Esophagus muscularis mucosa (tissue), 4 donors: ENCODE data around the gene MYH7B. TPM values are rescaled to one million over a fixed set of nuclear protein-coding genes. Genes with fewer than 3 reads are reported as not detected.

Experiments used
- DNase-seq: peaks from one replicate; pipeline ENCODE4 v3.0.0-alpha.2; 2017; ENCODE audit errors: extremely low spot score
- H3K27ac ChIP-seq, 4 donors: fragments of 200-600 bp; sonication (generic); replicated peaks in 1 of 4; 1 replicate in 3 of 4; 2 replicates in 1 of 4; pipeline ENCODE4 v1.5.1; 2016 to 2019; ENCODE audit warnings: mild to moderate bottlenecking in 1 of 4
- H3K27me3 ChIP-seq, 4 donors: fragments of 200-600 bp; sonication (generic); one replicate each; pipeline versions ENCODE4 v1.5.1 to v1.6.0; 2016 to 2019
- H3K36me3 ChIP-seq, 4 donors: fragments of 200-600 bp; sonication (generic); one replicate each; pipeline ENCODE4 v1.5.1; 2016 to 2019
- H3K4me1 ChIP-seq, 4 donors: fragments of 200-600 bp; sonication (generic); one replicate each; pipeline ENCODE4 v1.5.1; 2016 to 2019
- H3K4me3 ChIP-seq, 4 donors: fragments of 200-600 bp; sonication (generic); 1 replicate in 2 of 4; 2 replicates in 2 of 4; pipeline ENCODE4 v1.5.1; 2016 to 2019; ENCODE audit warnings: mild to moderate bottlenecking in 4 of 4, moderate library complexity in 1 of 4
- H3K9me3 ChIP-seq, 4 donors: fragments of 200-600 bp; sonication (generic); 1 replicate in 3 of 4; 2 replicates in 1 of 4; pipeline ENCODE4 v1.5.1; 2016 to 2019
- CTCF ChIP-seq, 3 experiments: fragments of 200-600 bp in 2 of 3; fragments of 450-650 bp in 1 of 3; sonication (generic) in 2 of 3; IDR thresholded peaks; one replicate each; pipeline ENCODE4 v1.5.1; 2017 to 2019; ENCODE audit warnings: antibody characterized with exemption in 3 of 3, mild to moderate bottlenecking in 2 of 3, moderate library complexity in 1 of 3
- EP300 ChIP-seq: sonication (generic); formaldehyde crosslinking; IDR thresholded peaks from one replicate; pipeline ENCODE4 v1.6.1; 2017; ENCODE audit warnings: antibody characterized with exemption
- POLR2A ChIP-seq: fragments of 450-650 bp; IDR thresholded peaks from one replicate; pipeline ENCODE4 v1.6.1; 2017; ENCODE audit warnings: antibody characterized with exemption, moderate library complexity, mild to moderate bottlenecking, low read depth
- POLR2AphosphoS5 ChIP-seq, 2 donors: sonication (generic); formaldehyde crosslinking; IDR thresholded peaks; one replicate each; pipeline ENCODE4 v1.6.1; 2017; ENCODE audit warnings: antibody characterized with exemption in 2 of 2
- WGBS: methylation state at CpG from one replicate; pipeline ENCODE4 v1.1.5; 2018; 5-methylcytosine and 5-hydroxymethylcytosine counted together
- intact Hi-C: fragments of 100-400 bp; cut with DNase I; formaldehyde crosslinking; loops from one replicate; pipeline ENCODE4 v1.15.1; 2023
- total RNA-seq, 4 donors: library from RNA; depleted of rRNA; stranded (reverse); fragments of >200 nt; gene quantifications; one replicate each; pipeline versions ENCODE4 v1.1.0 to v1.2.1, GENCODE V29; 2016

The MYH7B gene
- total RNA-seq, 4 donors from 2014 or later, result 0.17 to 0.84 (median 0.37) TPM

- Histone ChIP-seq H3K27me3 (no peaks in the 10 kb centered on the region), H3K27ac (no peak overlapping the region), H3K4me3 (no peak overlapping the region), H3K36me3 (peaks cover 14 to 89% (median 61%) of the 10 kb centered on the region in 4 donors), H3K9me3 (no peaks in the 10 kb centered on the region), H3K4me1 (no peaks in the 10 kb centered on the region)
- 86% methylated on average over 3 of the region's 7 CpGs for WGBS
- intact Hi-C loops, result no loop called here
- TF ChIP-seq EP300 (no peak), POLR2A (no peak), CTCF (IDR thresholded peaks at IDR 0.05) (no peak), POLR2AphosphoS5 (IDR thresholded peaks at IDR 0.05) (no peak)
- DNase-seq, result no peak
Observed at GRCh38 chr20:34931771-34932170, 23.9 kb upstream of the MYH7B start.

GRCh38 chr20:34938466-34939163, 17.1 kb upstream of the MYH7B start:
- no peak overlapping the region for H3K4me3 ChIP-seq
- peaks cover 12 to 21% (median 13%) of the 10 kb centered on the region in 4 donors for H3K4me1 ChIP-seq
- peak in 1 of 2 donors; percentile 12 for TF ChIP-seq POLR2AphosphoS5 (IDR thresholded peaks at IDR 0.05)
- no peak for TF ChIP-seq EP300
- no peaks in the 10 kb centered on the region for H3K9me3 ChIP-seq
- H3K36me3 ChIP-seq, result peaks cover 0 to 71% (median 45%) of the 10 kb centered on the region in 4 donors
- 74% methylated on average over 13 of the region's 14 CpGs for WGBS
- no peak for DNase-seq
- intact Hi-C loops, result no loop called here
- H3K27ac ChIP-seq, result peak overlapping the region; percentile 42 to 65 (median 51)
- H3K27me3 ChIP-seq, result no peaks in the 10 kb centered on the region

GRCh38 chr20:34940081-34940481, 15.6 kb upstream of the MYH7B start:
- Histone ChIP-seq H3K27ac (no peak overlapping the region), H3K4me3 (no peak overlapping the region), H3K9me3 (no peaks in the 10 kb centered on the region), H3K27me3 (no peaks in the 10 kb centered on the region), H3K4me1 (peaks cover 12 to 21% (median 14%) of the 10 kb centered on the region in 4 donors), H3K36me3 (peaks cover 0 to 74% (median 44%) of the 10 kb centered on the region in 4 donors)
- DNase-seq, result no peak
- intact Hi-C loops, result no loop called here
- no peak for TF ChIP-seq EP300
- TF ChIP-seq POLR2AphosphoS5 (IDR thresholded peaks at IDR 0.05), result no peak
- TF ChIP-seq CTCF (IDR thresholded peaks at IDR 0.05), result no peak
- no peak for TF ChIP-seq POLR2A
- WGBS, result 62% methylated on average over 1 of the region's 1 CpG

GRCh38 chr20:34941226-34941625, 14.4 kb upstream of the MYH7B start:
- 83% methylated on average over 4 of the region's 4 CpGs for WGBS
- no peak for DNase-seq
- intact Hi-C loops, result no loop called here

More at GRCh38 chr20:34941226-34941625, 14.4 kb upstream of the MYH7B start:
- TF ChIP-seq POLR2AphosphoS5 (IDR thresholded peaks at IDR 0.05), result no peak
- TF ChIP-seq EP300, result no peak
- TF ChIP-seq CTCF (IDR thresholded peaks at IDR 0.05), result no peak
- no peak overlapping the region for H3K4me3 ChIP-seq
- peaks cover 20 to 26% (median 21%) of the 10 kb centered on the region in 4 donors for H3K4me1 ChIP-seq
- no peak overlapping the region for H3K27ac ChIP-seq
- H3K27me3 ChIP-seq, result no peaks in the 10 kb centered on the region
- H3K9me3 ChIP-seq, result no peaks in the 10 kb centered on the region
- H3K36me3 ChIP-seq, result peaks cover 0 to 73% (median 38%) of the 10 kb centered on the region in 4 donors
